Hepatocyte (in vitro differentiated cells): ENCODE data around the gene CCNK.

Source experiments
- CTCF ChIP-seq: fragments of 200-600 bp; sonication (generic); IDR thresholded peaks from 2 replicates; pipeline ENCODE4 v1.5.1; 2016; ENCODE audit warnings: antibody characterized with exemption, mild to moderate bottlenecking; ENCODE audit not compliant: poor library complexity
- EZH2 ChIP-seq: fragments of 200-600 bp; sonication (generic); IDR thresholded peaks from 2 replicates; pipeline ENCODE4 v1.6.1; 2016; ENCODE audit warnings: antibody characterized with exemption, mild to moderate bottlenecking, borderline replicate concordance
- EZH2phosphoT487 ChIP-seq: fragments of 200-600 bp; sonication (generic); IDR thresholded peaks from one replicate; pipeline ENCODE4 v1.6.1; 2018; ENCODE audit warnings: antibody characterized with exemption, mild to moderate bottlenecking, low read depth, moderate library complexity; ENCODE audit not compliant: unreplicated experiment, severe bottlenecking

DNA sequence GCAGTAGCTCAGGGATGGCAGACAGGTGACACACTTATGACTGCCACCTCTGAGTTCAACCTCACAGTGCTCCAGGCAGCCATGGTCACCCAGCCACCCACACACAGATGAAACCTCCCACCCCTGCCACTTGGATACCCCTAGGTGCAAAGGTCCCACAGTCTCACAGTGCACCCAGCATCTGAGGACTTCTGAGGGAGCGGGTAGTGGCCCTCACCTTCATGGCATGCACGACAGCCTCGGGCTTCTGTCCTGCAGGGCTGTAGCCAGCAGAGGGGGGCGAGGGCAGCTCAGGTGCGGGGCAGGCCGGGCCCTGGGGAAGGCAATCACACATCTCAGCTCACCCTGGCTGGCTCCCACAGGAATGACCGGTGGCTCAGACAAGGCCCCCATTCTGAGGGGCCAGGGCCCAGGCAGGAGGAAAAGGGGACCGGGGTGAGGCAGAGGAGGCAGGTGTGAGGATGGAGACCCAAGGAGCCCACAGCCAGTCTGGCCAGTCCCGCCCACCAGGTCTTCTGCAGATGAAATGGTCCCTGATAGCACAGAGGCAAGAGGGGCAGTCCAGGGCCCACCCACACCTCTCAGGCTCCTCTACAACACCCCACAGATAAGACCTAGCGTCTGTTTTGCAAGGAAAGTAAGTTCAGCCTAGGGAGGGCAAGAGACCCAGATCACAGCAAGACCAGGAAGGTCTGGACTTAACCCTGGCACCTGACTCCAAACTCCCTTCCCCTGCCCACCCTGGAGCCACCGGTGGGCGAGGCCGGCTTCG, 35.8 kb downstream of the CCNK start:
- TF ChIP-seq CTCF (no peak), EZH2phosphoT487 (no peak), EZH2 (no peak)
